Astrocyte (in vitro differentiated cells and primary cell): Measurements from ENCODE around the gene NDUFC2. TPM values are rescaled to one million over a fixed set of nuclear protein-coding genes. Genes with fewer than 3 reads are reported as not detected.

Experiments
- DNase-seq: peaks from one replicate; pipeline ENCODE4 v3.0.0-alpha.2; 2010; ENCODE audit warnings: low read depth
- FAIRE-seq: peaks from 2 replicates; lab custom pipeline; 2011; peaks lifted over from hg19 to GRCh38; lab: Jason Lieb, UNC
- H2AFZ ChIP-seq: 2 replicates; pipeline ENCODE4 v1.6.0; 2012; ENCODE audit warnings: low read depth, low read length, inconsistent platforms
- H3K27ac ChIP-seq: 2 replicates; pipeline ENCODE4 v1.5.1; 2011; ENCODE audit warnings: low read depth, low read length, inconsistent platforms
- H3K27me3 ChIP-seq: 2 replicates; pipeline ENCODE4 v1.6.0; 2011; ENCODE audit warnings: low read length, inconsistent platforms; ENCODE audit not compliant: insufficient read depth
- H3K36me3 ChIP-seq: 2 replicates; pipeline ENCODE4 v1.5.1; 2011; ENCODE audit warnings: low read length, inconsistent platforms; ENCODE audit not compliant: insufficient read depth
- H3K4me1 ChIP-seq: 2 replicates; pipeline ENCODE4 v1.5.1; 2011; ENCODE audit warnings: low read length, inconsistent platforms; ENCODE audit not compliant: insufficient read depth
- H3K4me2 ChIP-seq: 2 replicates; pipeline ENCODE4 v1.6.0; 2012; ENCODE audit warnings: low read length, inconsistent platforms
- H3K4me3 ChIP-seq: 2 replicates; pipeline ENCODE4 v1.5.1; 2011; ENCODE audit warnings: low read depth, mild to moderate bottlenecking, low read length, inconsistent platforms; ENCODE audit not compliant: insufficient read depth
- H3K79me2 ChIP-seq: 2 replicates; pipeline ENCODE4 v1.6.0; 2012; ENCODE audit warnings: mild to moderate bottlenecking, low read length, inconsistent platforms; ENCODE audit not compliant: insufficient read depth
- H3K9ac ChIP-seq: 2 replicates; pipeline ENCODE4 v1.6.0; 2012; ENCODE audit warnings: mild to moderate bottlenecking, low read length, inconsistent platforms
- H3K9me3 ChIP-seq: 2 replicates; pipeline ENCODE4 v1.5.1; 2012; ENCODE audit warnings: low read depth, mild to moderate bottlenecking, low read length, inconsistent platforms; ENCODE audit not compliant: insufficient read depth
- H4K20me1 ChIP-seq: 2 replicates; pipeline ENCODE4 v1.6.0; 2012; ENCODE audit warnings: low read length, inconsistent platforms; ENCODE audit not compliant: insufficient read depth
- H3K27ac Mint-ChIP-seq: one replicate; pipeline ENCODE4 v1.8.0; 2021; ENCODE audit warnings: mild to moderate bottlenecking, mixed read lengths; ENCODE audit not compliant: unreplicated experiment
- H3K27me3 Mint-ChIP-seq: one replicate; pipeline ENCODE4 v1.8.0; 2021; ENCODE audit warnings: low read depth, mixed read lengths; ENCODE audit not compliant: unreplicated experiment
- H3K36me3 Mint-ChIP-seq: one replicate; pipeline ENCODE4 v1.8.0; 2021; ENCODE audit warnings: low read depth, mixed read lengths; ENCODE audit not compliant: unreplicated experiment
- H3K4me1 Mint-ChIP-seq: one replicate; pipeline ENCODE4 v1.8.0; 2021; ENCODE audit warnings: low read depth, mixed read lengths; ENCODE audit not compliant: unreplicated experiment
- H3K4me3 Mint-ChIP-seq: one replicate; pipeline ENCODE4 v1.8.0; 2021; ENCODE audit warnings: mild to moderate bottlenecking, moderate library complexity, mixed read lengths; ENCODE audit not compliant: unreplicated experiment
- H3K9me3 Mint-ChIP-seq: one replicate; pipeline ENCODE4 v1.8.0; 2021; ENCODE audit warnings: mild to moderate bottlenecking, mixed read lengths; ENCODE audit not compliant: unreplicated experiment
- CTCF ChIP-seq: IDR thresholded peaks from 2 replicates; pipeline ENCODE4 v1.5.1; 2011; ENCODE audit warnings: low read depth, mild to moderate bottlenecking, inconsistent platforms, low read length, moderate library complexity; ENCODE audit not compliant: insufficient read depth
- EZH2 ChIP-seq: IDR thresholded peaks from 2 replicates; pipeline ENCODE4 v1.6.1; 2012; ENCODE audit warnings: mild to moderate bottlenecking, low read length, inconsistent platforms; ENCODE audit not compliant: insufficient read depth
- total RNA-seq: library from RNA; stranded (reverse); gene quantifications from 2 replicates; pipeline ENCODE4 v1.2.1, GENCODE V29; 2021

NDUFC2 gene
- total RNA-seq, 1 donor from 2014 or later = 285 TPM

- DNase-seq = no peak
- Histone ChIP-seq H3K4me1 (peaks cover 22% of the 10 kb centered on the region), H3K79me2 (no peaks in the 10 kb centered on the region), H3K9ac (peak overlapping the region; percentile 85), H3K4me3 (no peak overlapping the region), H3K27ac (peak overlapping the region; percentile 91), H4K20me1 (no peaks in the 10 kb centered on the region), H3K27me3 (no peaks in the 10 kb centered on the region), H3K9me3 (no peaks in the 10 kb centered on the region), H2AFZ (peak overlapping the region; percentile 72), H3K4me2 (peak overlapping the region; percentile 88), H3K36me3 (no peaks in the 10 kb centered on the region)
- H3K9me3 Mint-ChIP-seq = no peaks in the 10 kb centered on the region
- TF ChIP-seq CTCF = no peak
- no peak for TF ChIP-seq EZH2
- peak overlapping the region; percentile 99 for H3K27ac Mint-ChIP-seq
- no peak for FAIRE-seq
- H3K4me3 Mint-ChIP-seq = no peak overlapping the region
- H3K27me3 Mint-ChIP-seq = peaks cover 5% of the 10 kb centered on the region
- H3K36me3 Mint-ChIP-seq = peaks cover 3% of the 10 kb centered on the region
- H3K4me1 Mint-ChIP-seq = peaks cover 11% of the 10 kb centered on the region
Observed at GRCh38 chr11:78039391-78039918, 40.2 kb downstream of the NDUFC2 start.

GRCh38 chr11:78038697-78039313 lies 40.9 kb downstream of the NDUFC2 start:
- Mint-ChIP-seq H3K27ac (no peak overlapping the region), H3K4me3 (no peak overlapping the region), H3K4me1 (peaks cover 11% of the 10 kb centered on the region), H3K9me3 (no peaks in the 10 kb centered on the region), H3K36me3 (peaks cover 3% of the 10 kb centered on the region), H3K27me3 (peaks cover 5% of the 10 kb centered on the region)
- DNase-seq (peak; percentile 39), FAIRE-seq (no peak)
- H3K36me3 ChIP-seq = no peaks in the 10 kb centered on the region
- peaks cover 22% of the 10 kb centered on the region for H3K4me1 ChIP-seq
- no peaks in the 10 kb centered on the region for H3K27me3 ChIP-seq
- H2AFZ ChIP-seq = no peak overlapping the region
- TF ChIP-seq EZH2 = no peak
- TF ChIP-seq CTCF = no peak
- no peak overlapping the region for H3K4me2 ChIP-seq
- H3K9ac ChIP-seq = no peak overlapping the region
- H3K27ac ChIP-seq = no peak overlapping the region
- no peaks in the 10 kb centered on the region for H3K9me3 ChIP-seq
- no peak overlapping the region for H3K4me3 ChIP-seq
- no peaks in the 10 kb centered on the region for H4K20me1 ChIP-seq
- H3K79me2 ChIP-seq = no peaks in the 10 kb centered on the region
